ENCODE results near the gene MACROD2.

MACROD2 gene

GRCh38 chr20:15909995-15910394, 1914.7 kb downstream of the MACROD2 start:
- DNase-seq: no peak

- DNase-seq: no peak
Observed at GRCh38 chr20:15911581-15911980, 1916.3 kb downstream of the MACROD2 start.

- no peak for DNase-seq
Observed at GRCh38 chr20:15913391-15914025, 1918.2 kb downstream of the MACROD2 start.

- peak; percentile 23 for DNase-seq
Observed at GRCh38 chr20:15916623-15917022, 1921.3 kb downstream of the MACROD2 start.

GRCh38 chr20:15917283-15917682, 1922.0 kb downstream of the MACROD2 start:
- no peak for DNase-seq

- DNase-seq: no peak
Observed at GRCh38 chr20:15918631-15919030, 1923.3 kb downstream of the MACROD2 start.

GRCh38 chr20:15919118-15919517, 1923.8 kb downstream of the MACROD2 start:
- DNase-seq: no peak

- DNase-seq: no peak
Observed at GRCh38 chr20:15921930-15922329, 1926.6 kb downstream of the MACROD2 start.

GRCh38 chr20:15922556-15922955, 1927.2 kb downstream of the MACROD2 start:
- DNase-seq: no peak

- DNase-seq: no peak
Observed at GRCh38 chr20:15923030-15923776, 1927.9 kb downstream of the MACROD2 start.

- no peak for DNase-seq
Observed at GRCh38 chr20:15924556-15924955, 1929.2 kb downstream of the MACROD2 start.

GRCh38 chr20:15925376-15925775, 1930.1 kb downstream of the MACROD2 start:
- peak; percentile 25 for DNase-seq

- peak; percentile 27 for DNase-seq
Observed at GRCh38 chr20:15927893-15928650, 1932.8 kb downstream of the MACROD2 start.

GRCh38 chr20:15928946-15929345, 1933.6 kb downstream of the MACROD2 start:
- DNase-seq: no peak

GRCh38 chr20:15930311-15931305, 1935.3 kb downstream of the MACROD2 start:
- peak; percentile 61 for DNase-seq

- DNase-seq: no peak
Observed at GRCh38 chr20:15931897-15932296, 1936.6 kb downstream of the MACROD2 start.

GRCh38 chr20:15937179-15937578, 1941.9 kb downstream of the MACROD2 start:
- DNase-seq: no peak

- DNase-seq: no peak
Observed at GRCh38 chr20:15938847-15939246, 1943.5 kb downstream of the MACROD2 start.

GRCh38 chr20:15940127-15940526, 1944.8 kb downstream of the MACROD2 start:
- no peak for DNase-seq

- DNase-seq: peak; percentile 17
Observed at GRCh38 chr20:15942130-15942529, 1946.8 kb downstream of the MACROD2 start.

GRCh38 chr20:15945289-15945688, 1950.0 kb downstream of the MACROD2 start:
- peak; percentile 20 for DNase-seq

- no peak for DNase-seq
Observed at GRCh38 chr20:15949391-15949790, 1954.1 kb downstream of the MACROD2 start.

Measured in fibroblast of skin of abdomen (primary cell).